Measurements from ENCODE around the gene CBFA2T3.

- TF ChIP-seq ZNF266 (tag by site-specific recombination; IDR thresholded peaks at IDR 0.05; ENCODE audit: low read depth) (no peak), GFI1B (tag by site-specific recombination; IDR thresholded peaks at IDR 0.05) (no peak), ZNF776 (tag by site-specific recombination; IDR thresholded peaks at IDR 0.05; ENCODE audit: borderline replicate concordance) (no peak)
Measured at GRCh38 chr16:89023151-89023551, 46.1 kb upstream of the CBFA2T3 start.

Measured in HEK293 (cell line).